Ovary (tissue), 9 donors: ENCODE results near the gene YKT6. TPM values are rescaled to one million over a fixed set of nuclear protein-coding genes. Genes with fewer than 3 reads are reported as not detected.
"Not testable (repeated sequence)": the region's sequence is repeated elsewhere in the genome, so short reads cannot be mapped to it uniquely, and the experiment has no call there.

Experiments
- DNase-seq, 5 donors: peaks; one replicate each; pipeline ENCODE4 v3.0.0-alpha.2; 2019 to 2020
- H3K27ac ChIP-seq, 2 donors: fragments of 200-600 bp; one replicate each; pipeline versions ENCODE4 v1.5.1 to v1.8.0; 2019 to 2022
- H3K27me3 ChIP-seq: fragments of 200-600 bp; one replicate; pipeline ENCODE4 v1.8.0; 2022
- H3K36me3 ChIP-seq: fragments of 200-600 bp; sonication (generic); one replicate; pipeline ENCODE4 v1.5.1; 2019
- H3K4me1 ChIP-seq: one replicate; pipeline ENCODE4 v1.8.1; 2013; ENCODE audit warnings: mild to moderate bottlenecking, moderate library complexity; ENCODE audit not compliant: insufficient read depth
- H3K4me3 ChIP-seq: fragments of 200-600 bp; sonication (generic); one replicate; pipeline ENCODE4 v1.5.1; 2017
- H3K9me3 ChIP-seq, 2 donors: fragments of 200-600 bp in 1 of 2; sonication (generic) in 1 of 2; one replicate each; pipeline versions ENCODE4 v1.5.1 to v1.8.1; 2013 to 2019; ENCODE audit warnings: mild to moderate bottlenecking in 1 of 2, moderate library complexity in 1 of 2
- CTCF ChIP-seq, 3 donors: fragments of 450-650 bp in 2 of 3; fragments of 200-600 bp in 1 of 3; IDR thresholded peaks; one replicate each; pipeline versions ENCODE4 v1.5.1 to v1.8.0; 2016 to 2022; ENCODE audit warnings: antibody characterized with exemption in 3 of 3, mild to moderate bottlenecking in 1 of 3
- EP300 ChIP-seq: sonication (generic); formaldehyde crosslinking; IDR thresholded peaks from one replicate; pipeline ENCODE4 v1.6.1; 2017; ENCODE audit warnings: antibody characterized with exemption
- POLR2A ChIP-seq: fragments of 450-650 bp; IDR thresholded peaks from one replicate; pipeline ENCODE4 v1.6.1; 2017; ENCODE audit warnings: antibody characterized with exemption, mild to moderate bottlenecking, moderate library complexity
- WGBS, 3 donors: extraction: QIAGEN DNeasy Blood & Tissue Kit in 1 of 3; methylation state at CpG; one replicate each; pipeline versions ENCODE4 v1.1.5 to v1.1.7; 2013 to 2017; 5-methylcytosine and 5-hydroxymethylcytosine counted together
- intact Hi-C, 4 donors: fragments of 100-400 bp; cut with DNase I; formaldehyde crosslinking; loops; one replicate each; pipeline versions ENCODE4 v1.11.0 to v1.15.1; 2022 to 2023
- polyA plus RNA-seq, 2 donors: library from polyadenylated mRNA; stranded (reverse); fragments of 200-250 nt in 1 of 2; fragments of 350-450 nt in 1 of 2; fragmentation: Illumina TruSeq in 1 of 2; extraction: RNeasy Lipid Tissue Mini Kit (QIAGEN cat#74804) in 1 of 2; gene quantifications; one replicate each; pipeline ENCODE4 v1.2.3, GENCODE V29; 2013 to 2014
- total RNA-seq, 7 donors: library from RNA; depleted of rRNA in 2 of 7; stranded (reverse); fragments of >200 nt in 2 of 7; fragmentation: NEBNext Ultra II Directional in 3 of 7; extraction: Animal tissue kit (Norgen Biotek cat#: 25700) in 3 of 7; gene quantifications; one replicate each; pipeline versions ENCODE4 v1.1.0 to v1.2.4, GENCODE V29; 2016 to 2023
- donor health status: DM: no; HTN: no; CAD: no; lungs with moderate emphysema.
- donor health status: DM: no; HTN: no; CAD: no.
- donor health status: Bipolar disorder and iron deficiency.
- donor health status: DM: yes; HTN: yes; CAD: no.
- donor health status: DM: no; HTN: no; CAD: no.
- donor health status: DM: yes; HTN: yes; CAD: no.

Gene YKT6
- total and polyA plus RNA-seq, 9 donors, result 22.2 to 68.0 (median 40.5) TPM

GRCh38 chr7:44194562-44195145 lies 6.1 kb upstream of the YKT6 start:
- no peak overlapping the region for H3K27ac ChIP-seq
- H3K4me1 ChIP-seq, result no peaks in the 10 kb centered on the region
- intact Hi-C loops, result loop anchor here (5.0 to 10.0 kb wide), 4 partner anchors 60 to 140 kb away; no protein-coding TSS in a partner anchor
- DNase-seq, result no peak
- H3K27me3 ChIP-seq, result no peaks in the 10 kb centered on the region
- H3K36me3 ChIP-seq, result no peaks in the 10 kb centered on the region
- no peaks in the 10 kb centered on the region for H3K9me3 ChIP-seq
- 67 to 89% (median 83%) methylated on average over 3 of the region's 3 CpGs for WGBS, 3 donors
- TF ChIP-seq EP300, result no peak
- TF ChIP-seq POLR2A, result no peak
- no peak for TF ChIP-seq CTCF (IDR thresholded peaks at IDR 0.05)
- H3K4me3 ChIP-seq, result no peak overlapping the region

- no peak for DNase-seq
- TF ChIP-seq POLR2A (no peak), CTCF (IDR thresholded peaks at IDR 0.05) (no peak), EP300 (no peak)
- 43 to 50% (median 44%) methylated on average over 1 of the region's 1 CpG for WGBS, 3 donors
These were observed 4.9 kb upstream of the YKT6 start for GRCh38 chr7:44195889-44196288.

GRCh38 chr7:44196450-44196872 lies 4.3 kb upstream of the YKT6 start:
- H3K4me3 ChIP-seq, result no peak overlapping the region
- 19 to 25% (median 22%) methylated on average over 3 of the region's 3 CpGs for WGBS, 3 donors
- intact Hi-C loops, result loop anchor here in 3 of 4 donors (5.0 to 10.0 kb wide), 3 partner anchors 62 to 142 kb away; no protein-coding TSS in a partner anchor
- H3K9me3 ChIP-seq, result no peaks in the 10 kb centered on the region
- no peaks in the 10 kb centered on the region for H3K36me3 ChIP-seq
- no peaks in the 10 kb centered on the region for H3K4me1 ChIP-seq
- DNase-seq, result peak in 1 of 5 donors; percentile 43
- H3K27me3 ChIP-seq, result no peaks in the 10 kb centered on the region
- TF ChIP-seq POLR2A (no peak), CTCF (IDR thresholded peaks at IDR 0.05) (peak in 2 of 3 donors; percentile 53 to 54), EP300 (no peak)
- H3K27ac ChIP-seq, result no peak overlapping the region

More at GRCh38 chr7:44195889-44196288, 4.9 kb upstream of the YKT6 start:
- Histone ChIP-seq H3K27ac (no peak overlapping the region), H3K27me3 (no peaks in the 10 kb centered on the region), H3K4me3 (no peak overlapping the region), H3K36me3 (no peaks in the 10 kb centered on the region), H3K4me1 (no peaks in the 10 kb centered on the region), H3K9me3 (no peaks in the 10 kb centered on the region)
- intact Hi-C loops, result loop anchor here in 3 of 4 donors (5.0 to 10.0 kb wide), 3 partner anchors 61 to 141 kb away; no protein-coding TSS in a partner anchor

DNA sequence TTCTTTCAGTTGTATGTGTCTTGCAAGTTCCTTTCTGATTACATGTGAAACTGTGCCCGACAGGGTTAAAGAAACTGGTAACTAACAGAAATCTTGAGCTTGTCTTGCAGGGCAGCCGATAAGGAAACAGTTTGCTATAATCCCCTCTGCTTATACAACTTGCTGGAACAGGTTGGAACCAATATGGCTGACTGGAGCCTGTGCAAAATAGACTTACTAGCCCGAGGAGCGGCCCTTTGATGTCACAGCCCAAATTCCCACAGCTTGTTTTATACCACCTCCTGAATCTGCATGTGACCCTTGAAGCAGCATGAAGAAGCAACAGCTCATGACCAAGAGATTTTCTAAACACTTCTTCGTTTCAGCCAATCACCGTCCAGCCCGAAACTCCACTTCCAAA lies 3.3 kb upstream of the YKT6 start:
- no peak for DNase-seq
- Histone ChIP-seq H3K4me3 (no peak overlapping the region), H3K9me3 (no peaks in the 10 kb centered on the region), H3K4me1 (peaks cover 4% of the 10 kb centered on the region), H3K27ac (no peak overlapping the region), H3K27me3 (no peaks in the 10 kb centered on the region), H3K36me3 (no peaks in the 10 kb centered on the region)
- no peak for TF ChIP-seq POLR2A
- no peak for TF ChIP-seq CTCF (IDR thresholded peaks at IDR 0.05)
- TF ChIP-seq EP300, result no peak
- 72 to 77% (median 76%) methylated on average over 7 of the region's 7 CpGs for WGBS, 3 donors
- intact Hi-C loops, result loop anchor here in 3 of 4 donors (5.0 to 10.0 kb wide), 3 partner anchors 63 to 143 kb away; no protein-coding TSS in a partner anchor

DNA sequence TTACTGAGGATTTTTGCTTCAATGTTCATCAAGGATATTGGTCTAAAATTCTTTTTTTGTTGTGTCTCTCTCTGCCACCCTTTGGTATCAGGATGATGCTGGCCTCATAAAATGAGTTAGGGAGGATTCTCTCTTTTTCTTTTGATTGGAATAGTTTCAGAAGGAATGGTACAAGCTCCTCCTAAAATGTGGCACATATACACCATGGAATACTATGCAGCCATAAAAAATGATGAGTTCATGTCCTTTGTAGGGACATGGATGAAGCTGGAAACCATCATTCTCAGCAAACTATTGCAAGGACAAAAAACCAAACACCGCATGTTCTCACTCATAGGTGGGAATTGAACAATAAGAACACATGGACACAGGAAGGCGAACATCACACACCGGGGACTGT lies 615 bp upstream of the YKT6 start:
- H3K4me3 ChIP-seq, H3K27ac ChIP-seq, H3K9me3 ChIP-seq, H3K4me1 ChIP-seq, H3K36me3 ChIP-seq, intact Hi-C loops, H3K27me3 ChIP-seq, DNase-seq: not testable (repeated sequence)
- 83 to 90% methylated on average over 3 of the region's 3 CpGs; no CpG with 5 or more reads in 1 of the 3 donors for whole genome bisulfite sequencing, 3 donors
